Kidney epithelial cell (primary cell): ENCODE results near the gene TTC23L. TPM values are rescaled to one million over a fixed set of nuclear protein-coding genes. Genes with fewer than 3 reads are reported as not detected.

ENCODE experiments used
- DNase-seq: peaks from one replicate; pipeline ENCODE4 v3.0.0-alpha.2; 2010; ENCODE audit warnings: low read depth
- H3K27me3 ChIP-seq: 2 replicates; pipeline ENCODE4 v1.6.0; 2011; ENCODE audit warnings: low read length; ENCODE audit not compliant: control insufficient read depth, insufficient read depth
- H3K36me3 ChIP-seq: 2 replicates; pipeline ENCODE4 v1.5.1; 2011; ENCODE audit warnings: low read length; ENCODE audit not compliant: control insufficient read depth, insufficient read depth
- H3K4me3 ChIP-seq: 2 replicates; pipeline ENCODE4 v1.5.1; 2011; ENCODE audit warnings: low read depth, mild to moderate bottlenecking, control low read depth, low read length
- CTCF ChIP-seq: IDR thresholded peaks from 2 replicates; pipeline ENCODE4 v1.5.1; 2011; ENCODE audit warnings: mild to moderate bottlenecking, moderate library complexity, low read length, control low read depth, inconsistent platforms; ENCODE audit not compliant: insufficient read depth, poor library complexity, severe bottlenecking
- total RNA-seq: library from RNA; depleted of rRNA; stranded (reverse); fragments of >200 nt; gene quantifications from 2 replicates; pipeline ENCODE4 v1.2.3, GENCODE V29; 2015

The TTC23L gene
- total RNA-seq, 1 donor from 2014 or later = 2.1 TPM

DNA sequence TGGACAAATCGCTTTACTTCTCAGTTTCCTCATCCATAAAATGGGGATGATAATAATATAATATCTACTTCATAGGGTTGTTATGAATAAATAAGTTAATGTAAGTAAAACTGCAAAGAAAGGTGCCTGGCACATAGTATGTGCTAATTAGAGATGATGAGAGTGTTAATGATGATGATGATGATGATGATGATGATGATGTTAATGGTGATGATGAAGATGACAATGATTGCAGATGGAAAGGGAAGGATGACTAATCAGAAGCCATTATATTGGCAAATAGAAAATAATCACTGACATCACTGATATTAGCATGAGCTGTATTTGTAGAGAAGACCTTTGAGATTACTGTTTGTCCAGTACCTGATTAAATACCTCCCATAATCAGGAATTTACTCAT, 55.8 kb downstream of the TTC23L start:
- TF ChIP-seq CTCF = no peak
- H3K4me3 ChIP-seq = no peak overlapping the region
- no peaks in the 10 kb centered on the region for H3K27me3 ChIP-seq
- H3K36me3 ChIP-seq = no peaks in the 10 kb centered on the region
- no peak for DNase-seq

GRCh38 chr5:34895641-34896419, 56.9 kb downstream of the TTC23L start:
- H3K4me3 ChIP-seq = no peak overlapping the region
- no peaks in the 10 kb centered on the region for H3K27me3 ChIP-seq
- DNase-seq = no peak
- no peak for TF ChIP-seq CTCF
- H3K36me3 ChIP-seq = no peaks in the 10 kb centered on the region

DNA sequence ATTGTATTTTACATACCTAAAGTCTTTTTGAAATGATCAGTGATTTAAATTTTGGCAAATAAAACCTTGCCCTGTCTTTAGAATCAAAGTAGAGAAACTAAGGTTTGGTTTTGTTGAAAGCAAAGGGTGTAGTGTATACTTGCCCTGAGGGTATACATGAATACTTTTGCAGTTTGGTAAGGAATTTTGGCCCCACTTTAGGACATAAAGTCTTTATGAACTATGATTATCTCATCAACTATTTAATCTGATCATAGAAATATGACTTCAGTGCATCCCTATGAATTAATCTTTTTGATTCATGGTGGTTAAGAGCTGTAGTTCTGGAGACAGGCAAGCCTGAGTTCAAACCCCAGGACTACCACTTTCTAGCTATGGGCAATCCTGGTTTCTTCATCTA, 58.7 kb downstream of the TTC23L start:
- no peak for TF ChIP-seq CTCF
- no peaks in the 10 kb centered on the region for H3K27me3 ChIP-seq
- no peak overlapping the region for H3K4me3 ChIP-seq
- H3K36me3 ChIP-seq = no peaks in the 10 kb centered on the region
- DNase-seq = no peak

GRCh38 chr5:34898258-34898895, 59.4 kb downstream of the TTC23L start:
- TF ChIP-seq CTCF = peak; percentile 89
- H3K36me3 ChIP-seq = no peaks in the 10 kb centered on the region
- no peak for DNase-seq
- no peak overlapping the region for H3K4me3 ChIP-seq
- no peaks in the 10 kb centered on the region for H3K27me3 ChIP-seq

- H3K36me3 ChIP-seq = no peaks in the 10 kb centered on the region
- no peak for TF ChIP-seq CTCF
- no peak for DNase-seq
- no peak overlapping the region for H3K4me3 ChIP-seq
- no peaks in the 10 kb centered on the region for H3K27me3 ChIP-seq
Observed at GRCh38 chr5:34899066-34899465, 60.1 kb downstream of the TTC23L start.
